GM12878 (cell line): ENCODE data around the gene DDC. TPM values are rescaled to one million over a fixed set of nuclear protein-coding genes. Genes with fewer than 3 reads are reported as not detected.
A peak's percentile ranks its signal among the peaks of the same experiment; 100 is the strongest.

Experiments used
- BRCA1 ChIP-seq: IDR thresholded peaks from 2 replicates; pipeline ENCODE4 v1.6.1; 2011; ENCODE audit warnings: low read depth, low read length, improper control_type of control experiment
- CEBPB ChIP-seq, 2 experiments: fragments of 150-350 bp in 1 of 2; IDR thresholded peaks; 2 replicates each; pipeline ENCODE4 v1.6.1; 2012 to 2014; ENCODE audit warnings: low read depth in 2 of 2, low read length in 2 of 2, borderline replicate concordance in 1 of 2, inconsistent platforms in 1 of 2
- FOS ChIP-seq: IDR thresholded peaks from 3 replicates; pipeline ENCODE4 v1.6.1; 2011; ENCODE audit warnings: borderline replicate concordance; ENCODE audit not compliant: insufficient read length; ENCODE audit errors: extremely low read depth
- IKZF1 ChIP-seq: fragments of 450-650 bp; conservative IDR thresholded peaks from 2 replicates; pipeline ENCODE4 v1.6.1; 2017; ENCODE audit warnings: antibody characterized with exemption, mild to moderate bottlenecking
- RUNX3 ChIP-seq: IDR thresholded peaks from 2 replicates; pipeline ENCODE4 v1.6.1; 2012; ENCODE audit warnings: low read length, inconsistent platforms
- SKIL ChIP-seq: fragments of 450-650 bp; IDR thresholded peaks from 2 replicates; pipeline ENCODE4 v1.6.1; 2017; ENCODE audit warnings: mild to moderate bottlenecking, low read depth, inconsistent platforms; ENCODE audit not compliant: poor library complexity, severe bottlenecking
- SMARCA5 ChIP-seq: fragments of 450-650 bp; IDR thresholded peaks from 2 replicates; pipeline ENCODE4 v1.6.1; 2017; ENCODE audit warnings: mild to moderate bottlenecking
- SMC3 ChIP-seq: IDR thresholded peaks from 2 replicates; pipeline ENCODE4 v1.6.1; 2011; ENCODE audit warnings: low read length, improper control_type of control experiment, borderline replicate concordance
- ZNF24 ChIP-seq: fragments of 450-650 bp; IDR thresholded peaks from 2 replicates; pipeline ENCODE4 v1.6.1; 2017; ENCODE audit warnings: antibody characterized with exemption, mild to moderate bottlenecking
- ZSCAN29 ChIP-seq: fragments of 450-650 bp; IDR thresholded peaks from 2 replicates; pipeline ENCODE4 v1.6.1; 2017; ENCODE audit warnings: mild to moderate bottlenecking, moderate library complexity
- polyA plus RNA-seq, 11 experiments: library from polyadenylated mRNA; depleted of rRNA in 4 of 11; unstranded in 6 of 11; stranded (reverse) in 5 of 11; fragments of >200 nt; fragmentation: Nextera tagmentation in 4 of 11; fragmentation: Illumina TruSeq in 1 of 11; extraction: Ambion mirVana in 4 of 11; extraction: Trizol in 1 of 11; gene quantifications; 1 replicate in 1 of 11; 2 replicates in 10 of 11; pipeline versions ENCODE4 v1.2.1 to v1.2.3, GENCODE V29; 2011 to 2016; ENCODE audit warnings: inconsistent platforms in 2 of 11, missing spikeins in 2 of 11, low read depth in 1 of 11
- total RNA-seq, 4 experiments: library from RNA; depleted of rRNA in 3 of 4; stranded (reverse); fragments of >200 nt in 3 of 4; fragmentation: Illumina TruSeq in 1 of 4; extraction: Trizol in 1 of 4; gene quantifications; 2 replicates each; pipeline versions ENCODE4 v1.2.1 to v1.2.3, GENCODE V29; 2013 to 2021
- TF ChIP-seq, protein P1 (sequence below): IDR thresholded peaks from 2 replicates; pipeline ENCODE4 v1.6.1; 2012; ENCODE audit warnings: mild to moderate bottlenecking, low read depth, low read length

Gene DDC
- total and polyA plus RNA-seq, 10 of the 15 experiments (the other 5 are each of a cell fraction or from before 2014, with no cell fraction given): not detected

- TF ChIP-seq SMC3 (peak; percentile 99), ZSCAN29 (no peak), ZNF24 (peak; percentile 18; the same call in 1 of the 2 replicates), SKIL (peak; percentile 31), IKZF1 (peak; percentile 29; the same call in 1 of the 2 replicates), SMARCA5 (peak; percentile 77), FOS (no peak), RUNX3 (peak; percentile 29; the same call in 1 of the 2 replicates), CEBPB (IDR thresholded peaks at IDR 0.05; ENCODE audit: borderline replicate concordance in 1 of 2, low read depth in 2 of 2, low read length in 2 of 2) (0 out of 4 replicates have a peak, but pooled peaks of 1 of the 2 experiments have one; percentile 2), BRCA1 (no peak)
- TF ChIP-seq, protein P1, sequence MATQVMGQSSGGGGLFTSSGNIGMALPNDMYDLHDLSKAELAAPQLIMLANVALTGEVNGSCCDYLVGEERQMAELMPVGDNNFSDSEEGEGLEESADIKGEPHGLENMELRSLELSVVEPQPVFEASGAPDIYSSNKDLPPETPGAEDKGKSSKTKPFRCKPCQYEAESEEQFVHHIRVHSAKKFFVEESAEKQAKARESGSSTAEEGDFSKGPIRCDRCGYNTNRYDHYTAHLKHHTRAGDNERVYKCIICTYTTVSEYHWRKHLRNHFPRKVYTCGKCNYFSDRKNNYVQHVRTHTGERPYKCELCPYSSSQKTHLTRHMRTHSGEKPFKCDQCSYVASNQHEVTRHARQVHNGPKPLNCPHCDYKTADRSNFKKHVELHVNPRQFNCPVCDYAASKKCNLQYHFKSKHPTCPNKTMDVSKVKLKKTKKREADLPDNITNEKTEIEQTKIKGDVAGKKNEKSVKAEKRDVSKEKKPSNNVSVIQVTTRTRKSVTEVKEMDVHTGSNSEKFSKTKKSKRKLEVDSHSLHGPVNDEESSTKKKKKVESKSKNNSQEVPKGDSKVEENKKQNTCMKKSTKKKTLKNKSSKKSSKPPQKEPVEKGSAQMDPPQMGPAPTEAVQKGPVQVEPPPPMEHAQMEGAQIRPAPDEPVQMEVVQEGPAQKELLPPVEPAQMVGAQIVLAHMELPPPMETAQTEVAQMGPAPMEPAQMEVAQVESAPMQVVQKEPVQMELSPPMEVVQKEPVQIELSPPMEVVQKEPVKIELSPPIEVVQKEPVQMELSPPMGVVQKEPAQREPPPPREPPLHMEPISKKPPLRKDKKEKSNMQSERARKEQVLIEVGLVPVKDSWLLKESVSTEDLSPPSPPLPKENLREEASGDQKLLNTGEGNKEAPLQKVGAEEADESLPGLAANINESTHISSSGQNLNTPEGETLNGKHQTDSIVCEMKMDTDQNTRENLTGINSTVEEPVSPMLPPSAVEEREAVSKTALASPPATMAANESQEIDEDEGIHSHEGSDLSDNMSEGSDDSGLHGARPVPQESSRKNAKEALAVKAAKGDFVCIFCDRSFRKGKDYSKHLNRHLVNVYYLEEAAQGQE: no peak
Measured at GRCh38 chr7:50418086-50418515, 147.1 kb downstream of the DDC start (continued).
